TTC549 (cell line): ENCODE data around the gene MGP.

Source experiments
- FAIRE-seq: peaks from 2 replicates; lab custom pipeline; 2012; peaks lifted over from hg19 to GRCh38; lab: Jason Lieb, UNC

Gene MGP

GRCh38 chr12:14885718-14886221 is at the start of gene MGP:
MGP (minus strand) TSS chr12:14885854; CDS start chr12:14885791, 63 bp downstream.
- FAIRE-seq = no peak

- FAIRE-seq = no peak
Measured at GRCh38 chr12:14935031-14935430, 49.4 kb upstream of the MGP start.

- FAIRE-seq = no peak
Measured at GRCh38 chr12:14934511-14934910, 48.9 kb upstream of the MGP start.

- FAIRE-seq = no peak
Measured at GRCh38 chr12:14931791-14932560, 46.3 kb upstream of the MGP start.

- no peak for FAIRE-seq
Measured at GRCh38 chr12:14931359-14931758, 45.7 kb upstream of the MGP start.

GRCh38 chr12:14930299-14930698 is 44.6 kb upstream of the MGP start:
- no peak for FAIRE-seq

GRCh38 chr12:14928931-14929330 is 43.3 kb upstream of the MGP start:
- FAIRE-seq = no peak

- no peak for FAIRE-seq
Measured at GRCh38 chr12:14927267-14927666, 41.6 kb upstream of the MGP start.

- no peak for FAIRE-seq
Measured at GRCh38 chr12:14924541-14924940, 38.9 kb upstream of the MGP start.

- FAIRE-seq = no peak
Measured at GRCh38 chr12:14923944-14924343, 38.3 kb upstream of the MGP start.

GRCh38 chr12:14921218-14921617 is 35.6 kb upstream of the MGP start:
- FAIRE-seq = no peak

GRCh38 chr12:14920475-14921126 is 34.9 kb upstream of the MGP start:
- no peak for FAIRE-seq

- FAIRE-seq = no peak
Measured at GRCh38 chr12:14919455-14919854, 33.8 kb upstream of the MGP start.

GRCh38 chr12:14915736-14916135 is 30.1 kb upstream of the MGP start:
- no peak for FAIRE-seq

- no peak for FAIRE-seq
Measured at GRCh38 chr12:14913381-14913781, 27.7 kb upstream of the MGP start.

GRCh38 chr12:14911131-14911530 is 25.5 kb upstream of the MGP start:
- FAIRE-seq = no peak

- FAIRE-seq = no peak
Measured at GRCh38 chr12:14910090-14910915, 24.6 kb upstream of the MGP start.

- no peak for FAIRE-seq
Measured at GRCh38 chr12:14907953-14908352, 22.3 kb upstream of the MGP start.

GRCh38 chr12:14906114-14906513 is 20.5 kb upstream of the MGP start:
- no peak for FAIRE-seq

- no peak for FAIRE-seq
Measured at GRCh38 chr12:14905269-14906004, 19.8 kb upstream of the MGP start.

- FAIRE-seq = no peak
Measured at GRCh38 chr12:14904854-14905253, 19.2 kb upstream of the MGP start.
